Activated T-helper 1 cell treated with Interleukin-2 at 50 U/mL for 16 hours (primary cell): Measurements from ENCODE around the gene NUDT10.
"Not testable (repeated sequence)": the region's sequence is repeated elsewhere in the genome, so short reads cannot be mapped to it uniquely, and the experiment has no call there.

ENCODE experiments used
- DNase-seq: peaks from one replicate; pipeline ENCODE4 v3.0.0-alpha.2; 2020; ENCODE audit warnings: low read depth

The NUDT10 gene

GRCh38 chrX:51332188-51332942 is at the start of gene NUDT10:
Gene NUDT10, plus strand, starts transcription at chrX:51332822. Its CDS starts 144 bp downstream, at chrX:51332966.
- no peak for DNase-seq

- DNase-seq: no peak
These were observed 40.2 kb upstream of the NUDT10 start for GRCh38 chrX:51292421-51292820.

- DNase-seq: no peak
These were observed 36.5 kb upstream of the NUDT10 start for GRCh38 chrX:51296138-51296537.

GRCh38 chrX:51316271-51316670 is 16.4 kb upstream of the NUDT10 start:
- no peak for DNase-seq

GRCh38 chrX:51332943-51333785 is 542 bp downstream of the NUDT10 start:
- not testable (repeated sequence) for DNase-seq

GRCh38 chrX:51334276-51334675 is 1.7 kb downstream of the NUDT10 start:
- no peak for DNase-seq

GRCh38 chrX:51336584-51336983 is 4.0 kb downstream of the NUDT10 start:
- no peak for DNase-seq

GRCh38 chrX:51361251-51361650 is 28.6 kb downstream of the NUDT10 start:
- DNase-seq: no peak

- no peak for DNase-seq
These were observed 44.0 kb downstream of the NUDT10 start for GRCh38 chrX:51376672-51377071.
